HG03066 (cell line): ENCODE data around the gene PRR5L.

Source experiments
- ATAC-seq: cut with Tn5 transposase; IDR thresholded peaks from one replicate; pipeline ENCODE4 v1.9.1; 2021; ENCODE audit warnings: low read depth; ENCODE audit not compliant: unreplicated experiment

The PRR5L gene

GRCh38 chr11:36398231-36398953, 102.3 kb downstream of the PRR5L start:
- ATAC-seq = no peak

DNA sequence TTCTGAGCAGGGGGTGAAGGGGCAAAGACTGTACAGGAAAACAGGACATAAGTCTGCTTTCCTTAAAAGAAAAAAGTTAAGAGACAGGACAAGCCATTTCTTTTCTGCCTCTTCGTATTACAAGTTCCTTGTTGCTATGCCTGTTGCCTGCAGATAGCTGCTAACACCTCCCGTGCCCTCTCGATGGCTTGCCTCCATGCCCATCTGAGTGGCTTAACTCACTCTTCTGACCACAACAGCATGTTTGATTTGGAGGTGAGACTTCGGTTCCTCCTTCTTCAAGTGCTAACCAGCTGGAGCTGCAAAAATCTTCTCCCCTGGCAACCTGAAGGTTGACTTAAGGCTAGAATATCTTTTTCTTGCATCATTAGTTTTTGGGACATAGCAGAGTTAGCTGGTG, 103.1 kb downstream of the PRR5L start:
- no peak for ATAC-seq

GRCh38 chr11:36399745-36400144, 103.7 kb downstream of the PRR5L start:
- ATAC-seq = no peak

DNA sequence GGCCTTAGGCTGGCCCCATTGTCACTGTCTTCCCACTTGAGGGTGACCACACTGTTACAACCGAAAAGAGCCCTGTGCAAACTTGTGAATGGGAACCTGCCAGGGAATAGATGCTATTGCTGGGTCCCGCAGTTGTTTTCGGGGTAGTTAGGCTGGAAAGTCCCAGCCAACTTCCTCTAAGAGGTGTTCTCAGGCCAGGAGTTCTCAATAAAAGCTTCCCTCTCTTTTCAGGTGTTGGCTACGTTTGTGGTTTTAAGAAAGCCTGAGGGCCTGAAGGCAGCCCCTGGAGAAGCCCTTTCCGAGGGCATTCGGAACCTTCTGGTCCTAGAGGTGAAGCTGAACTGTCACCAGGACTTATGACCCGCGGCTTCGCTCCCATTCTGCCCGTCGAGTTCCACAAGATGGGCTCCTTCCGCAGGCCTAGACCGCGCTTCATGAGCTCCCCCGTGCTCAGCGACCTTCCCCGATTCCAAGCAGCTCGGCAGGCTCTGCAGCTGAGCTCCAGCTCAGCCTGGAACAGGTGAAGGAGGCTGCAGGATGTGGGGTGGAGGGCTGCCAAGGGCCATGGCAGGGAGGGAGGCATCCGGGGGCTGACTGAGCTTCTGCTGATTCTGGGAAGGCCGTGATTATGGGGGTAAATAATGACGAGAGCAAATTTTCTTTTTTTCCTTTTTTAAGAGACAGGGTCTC, 104.8 kb downstream of the PRR5L start:
- ATAC-seq = no peak

DNA sequence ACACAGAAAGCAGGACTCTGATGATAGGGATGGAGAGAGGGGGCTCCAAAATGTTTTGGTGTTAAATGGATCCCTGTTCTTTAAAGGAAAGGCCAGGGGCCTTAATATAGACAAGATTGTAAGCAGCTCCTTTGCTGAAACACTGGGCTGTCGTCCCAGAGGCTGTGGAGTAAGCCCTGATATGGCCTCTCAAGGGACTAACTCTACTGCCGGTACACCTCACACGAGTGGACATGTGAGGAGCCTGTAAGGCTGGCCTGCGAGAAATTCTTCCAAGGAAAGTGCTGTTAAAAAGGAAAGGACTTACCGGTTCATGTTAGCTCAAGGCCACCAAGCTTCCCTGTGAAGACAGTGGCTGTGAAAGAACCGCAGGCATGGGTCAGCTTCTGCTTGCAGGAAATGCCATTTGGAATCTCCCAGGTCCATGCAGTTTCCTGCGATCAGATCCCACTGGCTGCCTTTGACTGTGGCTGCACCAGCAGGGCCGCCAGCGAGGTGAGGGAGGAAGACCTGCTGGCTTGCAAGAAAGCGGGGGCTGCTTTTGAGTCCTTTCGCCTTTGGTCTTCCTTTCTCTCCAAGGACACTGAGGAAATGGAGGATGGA, 106.6 kb downstream of the PRR5L start:
- no peak for ATAC-seq

GRCh38 chr11:36403661-36404060, 107.6 kb downstream of the PRR5L start:
- no peak for ATAC-seq

- no peak for ATAC-seq
These were observed 108.7 kb downstream of the PRR5L start for GRCh38 chr11:36404831-36405230.

- no peak for ATAC-seq
These were observed 109.7 kb downstream of the PRR5L start for GRCh38 chr11:36405585-36406367.

DNA sequence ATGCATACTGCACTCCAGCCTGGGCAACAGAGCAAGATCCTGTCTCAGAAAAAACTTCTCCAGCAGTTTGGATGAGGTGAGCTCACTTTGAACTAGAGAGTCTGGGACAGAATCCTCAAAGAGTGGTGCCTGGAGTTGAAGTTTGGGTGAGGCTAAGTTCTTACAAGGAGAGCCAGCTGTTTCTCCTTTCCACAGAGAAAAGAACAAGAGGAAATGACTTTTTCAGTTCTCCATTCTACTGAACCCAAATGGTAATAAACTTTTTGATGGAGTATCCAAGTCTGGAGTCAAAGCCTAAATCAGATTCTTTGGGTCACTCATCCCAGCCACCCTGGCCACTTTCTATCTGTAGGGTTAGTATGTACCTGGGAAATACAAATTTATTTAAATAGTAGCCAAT, 111.3 kb downstream of the PRR5L start:
- ATAC-seq = no peak

DNA sequence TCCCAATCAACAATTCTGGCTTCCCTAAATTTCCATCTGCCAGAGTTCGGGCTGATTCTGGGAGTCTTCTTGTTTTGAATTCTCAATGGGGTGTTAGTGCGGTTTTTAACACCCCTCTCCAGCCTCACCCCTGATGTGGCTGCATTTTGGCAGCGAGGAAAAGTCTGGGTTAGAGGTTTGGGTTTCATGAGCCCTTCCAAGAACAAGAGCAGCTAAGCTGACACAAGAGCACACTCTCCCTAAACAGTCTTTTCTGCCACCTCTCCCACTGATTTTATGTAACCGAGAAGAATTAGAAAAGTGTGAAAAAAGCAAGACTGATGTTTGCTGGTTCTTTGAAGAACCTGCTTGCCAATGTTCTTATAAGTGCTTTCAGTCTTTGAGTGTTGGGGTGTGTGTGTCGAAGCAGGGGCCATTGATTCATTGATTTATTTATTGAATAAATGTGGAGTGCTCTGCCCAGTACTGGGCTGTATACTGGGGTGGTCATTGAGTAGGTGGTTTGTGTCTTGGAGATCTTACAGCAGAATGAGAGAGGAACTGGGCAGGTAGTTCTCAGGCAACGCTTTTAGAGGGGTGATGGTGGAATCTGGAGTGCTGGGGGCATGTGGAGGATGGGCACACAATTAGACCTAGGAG, 112.5 kb downstream of the PRR5L start:
- no peak for ATAC-seq

DNA sequence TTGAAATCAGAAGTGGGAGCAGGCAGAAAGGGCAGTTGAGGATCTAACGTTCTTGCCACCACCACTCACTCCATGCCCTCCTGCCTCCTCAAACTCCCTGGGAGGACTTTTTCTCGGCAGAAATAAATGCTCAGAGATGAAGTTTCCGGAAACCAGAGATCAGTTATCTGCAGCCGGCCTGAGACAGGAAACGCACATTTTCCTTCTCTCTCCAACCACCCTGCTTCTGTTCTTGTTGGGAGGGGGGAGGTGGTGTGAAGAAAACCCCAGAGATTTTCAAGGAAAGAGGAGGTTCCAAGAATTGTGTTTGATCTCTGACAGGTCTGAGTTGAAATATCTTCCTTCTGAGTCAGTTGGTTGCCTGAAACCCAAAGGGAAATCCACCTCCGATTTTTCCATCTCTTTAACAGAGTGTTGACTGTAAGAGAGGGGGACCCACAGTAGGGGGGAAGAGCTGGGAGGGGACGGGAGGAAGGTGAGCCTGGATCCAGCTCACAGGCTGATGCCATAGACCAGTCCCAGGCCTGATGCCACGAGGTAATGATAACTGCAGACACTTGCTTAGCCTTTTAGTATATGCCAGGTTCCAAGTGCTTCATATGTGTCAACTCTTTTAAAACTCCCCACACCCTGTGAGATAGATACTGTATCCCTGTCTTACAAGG, 113.2 kb downstream of the PRR5L start:
- no peak for ATAC-seq

GRCh38 chr11:36411202-36411640, 115.1 kb downstream of the PRR5L start:
- ATAC-seq = peak; percentile 70

DNA sequence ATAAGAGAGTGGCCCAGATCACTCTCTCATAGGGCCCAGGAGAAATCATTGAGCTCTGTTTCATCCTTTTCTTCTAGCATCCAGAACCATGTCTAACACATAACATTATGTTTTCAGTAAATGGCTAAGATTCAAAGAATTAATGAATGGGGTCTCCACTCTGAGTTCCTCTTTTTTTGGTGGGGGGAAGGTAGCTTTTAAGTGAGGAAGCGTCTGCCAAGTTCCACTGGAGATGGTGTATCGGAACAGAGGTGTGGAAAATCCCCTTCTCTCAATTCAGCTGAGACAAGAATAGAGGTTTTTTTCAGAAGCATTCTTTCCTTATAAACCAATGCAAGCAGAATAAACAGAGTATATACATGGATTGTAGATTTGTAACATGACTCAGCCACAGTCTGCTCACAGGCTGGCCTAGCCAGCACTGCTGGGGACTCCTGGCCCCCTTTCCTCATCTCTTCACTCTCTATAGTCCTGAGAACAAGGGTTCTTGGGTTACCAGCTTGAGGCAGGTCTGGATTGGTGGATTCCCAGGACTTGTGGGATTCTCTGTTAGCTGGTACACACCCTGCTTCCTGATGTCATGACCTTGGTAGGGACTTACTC, 116.8 kb downstream of the PRR5L start:
- ATAC-seq = no peak

DNA sequence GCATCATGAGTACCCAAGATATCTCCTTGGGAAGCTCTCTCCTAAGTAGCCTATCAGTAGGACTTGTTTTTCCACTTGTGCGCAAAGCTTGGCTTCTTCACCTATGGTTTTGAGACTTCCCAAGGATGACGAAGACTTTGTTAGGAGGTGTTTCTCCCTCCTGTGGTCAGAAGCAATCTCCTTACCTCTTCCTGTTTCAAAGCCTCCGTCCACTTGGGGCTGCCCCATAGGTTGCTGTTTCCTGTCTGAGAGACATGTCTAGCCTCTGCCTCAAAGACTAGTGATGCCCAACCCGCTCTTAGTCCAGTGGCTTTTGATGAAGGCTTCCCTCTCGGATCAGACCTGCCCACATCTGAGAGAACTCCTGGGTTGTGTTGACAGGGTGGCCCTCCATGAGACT, 121.1 kb downstream of the PRR5L start:
- no peak for ATAC-seq

DNA sequence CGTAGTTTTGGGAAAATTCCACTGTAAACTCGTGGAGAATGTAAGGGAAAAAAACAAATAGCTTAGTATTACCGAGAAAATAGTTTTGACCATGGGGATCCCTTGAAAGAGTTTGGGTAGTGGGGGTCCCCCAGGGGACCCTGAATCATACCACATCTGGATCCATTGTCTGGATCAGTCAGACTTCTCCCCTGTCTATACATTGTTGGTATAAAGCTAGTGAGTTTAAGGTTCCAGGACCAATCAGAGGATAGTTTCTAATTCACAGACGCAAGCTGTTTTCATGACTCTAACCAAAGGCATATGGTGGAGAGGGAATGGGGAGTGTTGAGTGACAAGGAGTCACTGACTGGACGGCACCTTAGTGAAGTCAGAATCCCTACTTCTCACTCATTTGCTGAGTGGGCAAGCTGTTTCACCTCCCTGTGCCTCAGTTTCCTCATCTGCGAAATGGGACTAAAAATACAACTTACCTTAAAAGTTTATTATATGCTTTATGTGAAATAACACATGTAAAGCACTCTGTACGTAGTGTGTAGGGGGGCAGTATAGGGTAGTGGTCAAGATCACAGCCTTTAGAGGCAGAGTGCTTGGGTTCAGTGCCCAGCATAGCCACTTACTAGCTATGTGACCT, 123.8 kb downstream of the PRR5L start:
- ATAC-seq = no peak

GRCh38 chr11:36421546-36422155, 125.6 kb downstream of the PRR5L start:
- ATAC-seq = no peak

- ATAC-seq = no peak
These were observed 129.5 kb downstream of the PRR5L start for GRCh38 chr11:36425561-36426081.

- no peak for ATAC-seq
These were observed 130.2 kb downstream of the PRR5L start for GRCh38 chr11:36426226-36426848.
